GM21447 (cell line): ENCODE data around the gene AGPAT1.

Experiments used
- ATAC-seq: cut with Tn5 transposase; IDR thresholded peaks from one replicate; pipeline ENCODE4 v1.9.1; 2021; ENCODE audit not compliant: unreplicated experiment

Gene AGPAT1

DNA sequence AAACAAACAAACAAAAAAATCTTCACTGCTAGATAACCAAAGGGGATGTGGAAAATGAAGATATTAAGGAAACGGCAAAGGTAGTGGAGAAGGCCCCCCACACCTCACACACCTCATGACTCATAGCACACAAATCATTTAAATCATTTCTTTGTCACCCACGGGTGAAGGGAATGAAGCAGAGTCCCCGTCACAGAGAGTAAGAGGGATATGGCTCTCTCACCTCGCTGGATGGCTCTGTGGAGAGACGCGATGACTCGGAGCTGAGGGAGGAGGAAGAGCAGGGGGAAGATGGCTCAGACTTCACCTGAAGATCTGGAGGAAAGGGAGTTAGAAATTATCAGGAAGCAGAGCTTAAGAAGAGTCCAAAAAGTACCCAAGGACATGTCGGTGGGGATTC lies 49.0 kb downstream of the AGPAT1 start:
- ATAC-seq = no peak

DNA sequence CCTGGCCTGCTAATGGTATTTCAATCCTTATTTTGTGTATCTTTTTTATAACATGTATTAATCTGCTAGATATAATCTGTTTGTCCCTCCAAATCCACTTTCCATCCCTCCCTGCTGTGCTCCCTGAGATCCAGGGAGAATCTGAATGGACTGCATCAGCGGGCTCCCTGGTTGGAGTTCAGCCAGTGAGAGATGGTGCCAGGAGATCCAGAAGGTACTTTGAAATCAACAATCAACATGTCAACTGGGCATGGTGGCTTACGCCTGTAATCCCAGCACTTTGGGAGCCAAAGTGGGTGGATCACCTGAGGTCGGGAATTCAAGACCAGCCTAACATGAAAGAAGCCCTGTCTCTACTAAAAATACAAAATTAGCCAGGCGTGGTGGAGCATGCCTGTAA lies 52.2 kb downstream of the AGPAT1 start:
- no peak for ATAC-seq

DNA sequence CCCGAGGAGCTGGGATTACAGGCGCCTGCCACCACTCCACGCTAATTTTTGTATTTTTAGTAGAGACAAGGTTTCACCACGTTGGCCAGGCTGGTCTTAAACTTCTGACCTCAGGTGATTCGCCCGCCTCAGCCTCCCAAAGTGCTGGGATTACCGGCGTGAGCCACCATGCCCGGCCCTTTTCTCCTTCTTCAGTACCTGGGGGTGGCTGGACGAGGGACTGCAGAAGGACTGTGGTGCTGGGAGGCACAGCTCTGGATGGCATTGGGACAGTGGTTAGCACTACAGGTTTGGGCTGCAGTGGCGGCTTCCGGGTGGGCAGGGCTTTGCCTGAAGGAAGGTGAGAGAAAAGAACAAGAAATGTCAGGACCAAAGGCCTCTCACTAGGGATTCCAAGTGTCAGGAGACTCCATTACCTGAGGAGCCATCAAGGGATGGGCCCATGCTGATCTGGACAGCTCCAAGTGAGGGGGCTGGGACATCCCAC lies 55.3 kb downstream of the AGPAT1 start:
- no peak for ATAC-seq

DNA sequence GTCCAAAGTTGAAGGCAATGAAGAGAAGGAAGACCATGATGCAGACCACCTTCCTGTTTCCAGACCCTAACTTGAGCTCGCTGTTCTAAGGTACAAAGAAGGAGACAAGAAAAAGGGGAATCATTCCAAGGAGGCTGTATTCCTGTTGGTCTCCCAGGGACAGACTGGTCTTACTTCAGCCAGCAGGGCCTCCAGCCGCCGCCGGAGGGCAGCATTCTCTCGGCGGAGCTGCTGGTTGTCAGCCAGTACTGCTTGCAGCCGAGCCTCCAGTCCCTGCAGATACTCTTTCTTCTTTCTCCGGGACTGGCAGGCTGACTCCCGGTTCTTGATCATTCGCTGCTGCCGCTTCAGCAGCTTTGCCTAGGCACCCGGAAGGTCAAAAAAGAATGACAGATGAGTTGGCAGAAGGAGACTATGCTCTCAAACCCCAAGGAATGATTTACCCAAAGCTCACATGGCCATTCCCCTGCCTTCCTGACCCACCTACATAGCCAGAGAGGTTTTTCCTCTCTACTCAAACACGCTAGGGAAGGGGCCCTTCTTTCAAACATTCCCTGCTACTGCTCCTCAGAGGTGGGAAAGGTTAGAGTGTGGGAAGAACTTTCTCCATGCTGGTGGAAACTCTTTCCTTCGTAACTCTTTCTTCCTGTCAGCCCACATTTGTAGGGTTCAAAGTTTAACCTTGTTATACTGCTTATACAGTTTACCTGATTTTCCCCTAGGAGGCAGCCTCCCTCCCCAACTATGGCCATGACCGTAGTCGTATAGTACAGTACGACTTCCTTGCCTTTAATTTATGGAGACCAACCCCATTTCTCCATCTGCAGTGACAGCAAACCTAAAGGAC lies 56.9 kb downstream of the AGPAT1 start:
- ATAC-seq = no peak
